A549 (cell line): ENCODE results near the gene CASP1.
"Not testable (repeated sequence)": the region's sequence is repeated elsewhere in the genome, so short reads cannot be mapped to it uniquely, and the experiment has no call there.

ENCODE experiments used
- CTCF ChIP-seq: fragments of >200 bp; sonication (Bioruptor Twin); formaldehyde crosslinking; IDR thresholded peaks from 3 replicates; pipeline ENCODE4 v1.5.1; 2016
- USF2 ChIP-seq: fragments of 450-650 bp; IDR thresholded peaks from 2 replicates; pipeline ENCODE4 v1.6.1; 2014; ENCODE audit warnings: antibody characterized with exemption

GRCh38 chr11:105080171-105080906 lies 45.4 kb upstream of the CASP1 start:
- TF ChIP-seq CTCF, USF2: not testable (repeated sequence)
